Epidermal melanocyte (primary cell): ENCODE measurements around the gene KRTAP9-9.
"Not testable (repeated sequence)": the region's sequence is repeated elsewhere in the genome, so short reads cannot be mapped to it uniquely, and the experiment has no call there.

ENCODE experiments used
- DNase-seq: peaks from one replicate; pipeline ENCODE4 v3.0.0; 2011; ENCODE audit warnings: low spot score; ENCODE audit not compliant: insufficient read length

KRTAP9-9 gene

GRCh38 chr17:41264599-41264998 lies 9.4 kb downstream of the KRTAP9-9 start:
- DNase-seq = no peak

GRCh38 chr17:41265078-41265477 lies 9.9 kb downstream of the KRTAP9-9 start, which contains the start of gene KRTAP9-6:
Gene KRTAP9-6 (plus strand): TSS chr17:41265378. CDS start chr17:41265378, 0 bp downstream.
- DNase-seq = no peak

DNA sequence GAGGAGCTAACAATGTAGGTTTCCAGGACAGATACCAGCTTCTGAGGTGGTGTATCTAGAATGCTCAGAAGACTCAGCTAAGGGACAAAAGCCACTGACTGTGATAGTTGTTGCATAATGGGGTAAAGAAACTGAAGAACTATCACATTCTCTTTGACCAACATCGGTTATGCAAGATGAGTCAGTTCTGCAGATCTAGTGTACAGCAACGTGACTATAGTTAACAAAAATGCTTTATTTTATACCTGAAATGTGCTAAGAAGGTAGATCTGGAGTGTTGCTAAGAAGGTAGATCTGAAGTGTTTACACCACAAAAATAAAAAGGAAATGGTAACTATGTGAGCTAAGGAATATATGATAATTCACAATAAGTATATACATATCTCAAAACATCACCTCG lies 12.5 kb downstream of the KRTAP9-9 start:
- DNase-seq = no peak

DNA sequence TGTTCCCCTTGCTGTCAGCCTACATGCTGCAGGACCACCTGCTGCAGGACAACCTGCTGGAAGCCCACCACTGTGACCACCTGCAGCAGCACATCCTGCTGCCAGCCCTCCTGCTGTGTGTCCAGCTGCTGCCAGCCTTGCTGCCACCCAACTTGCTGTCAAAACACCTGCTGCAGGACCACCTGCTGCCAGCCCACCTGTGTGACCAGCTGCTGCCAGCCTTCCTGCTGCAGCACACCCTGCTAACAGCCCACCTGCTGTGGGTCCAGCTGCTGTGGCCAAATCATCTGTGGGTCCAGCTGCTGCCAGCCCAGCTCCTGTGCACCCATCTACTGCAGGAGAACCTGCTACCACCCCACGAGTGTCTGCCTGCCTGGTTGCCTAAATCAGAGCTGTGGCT lies 16.1 kb downstream of the KRTAP9-9 start:
- not testable (repeated sequence) for DNase-seq

DNA sequence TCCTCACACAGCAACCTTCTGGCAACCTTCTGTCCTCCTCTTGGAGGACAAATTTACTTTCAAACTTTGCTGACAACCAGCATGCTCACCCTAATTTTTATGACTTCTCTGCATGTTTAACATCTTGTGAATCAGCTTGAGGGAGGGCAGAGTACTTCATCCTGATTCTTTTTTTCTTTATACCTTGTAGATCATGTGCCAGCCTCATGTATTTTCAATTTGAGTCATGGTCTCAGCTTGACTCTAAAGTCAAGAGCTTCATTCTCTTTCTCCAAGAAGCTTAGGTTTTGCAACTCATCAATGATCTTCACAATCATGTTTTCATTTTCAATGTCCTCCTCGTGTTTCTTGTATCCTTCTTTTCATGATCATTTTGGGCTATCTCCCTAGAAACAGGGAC lies 16.7 kb downstream of the KRTAP9-9 start:
- no peak for DNase-seq

GRCh38 chr17:41275648-41276190 lies 20.5 kb downstream of the KRTAP9-9 start, which contains the start of gene KRTAP9-7:
Gene KRTAP9-7 (plus strand): TSS chr17:41275698. CDS start chr17:41275698, 0 bp downstream.
- not testable (repeated sequence) for DNase-seq

- no peak for DNase-seq
Measured at GRCh38 chr17:41278176-41278955, 23.2 kb downstream of the KRTAP9-9 start.

DNA sequence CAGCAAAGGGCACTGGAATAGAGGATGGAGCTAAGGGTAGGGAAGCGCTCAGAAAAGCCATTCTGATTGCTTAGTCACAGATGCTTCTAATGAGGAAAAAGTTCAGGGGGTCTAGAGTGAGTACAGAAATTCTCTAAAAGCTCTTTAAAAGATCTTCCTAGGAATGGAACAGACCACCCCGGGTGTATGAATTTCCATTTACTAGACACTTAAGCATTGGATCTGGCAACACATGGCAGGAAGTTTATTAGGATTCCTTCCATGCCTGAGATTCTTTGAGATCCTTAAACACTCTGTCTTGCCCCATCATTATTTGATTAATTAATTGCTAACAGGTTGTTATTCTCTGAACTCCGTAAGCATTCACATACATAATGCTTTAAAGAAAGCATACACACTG lies 28.9 kb downstream of the KRTAP9-9 start:
- DNase-seq = peak; percentile 31

DNA sequence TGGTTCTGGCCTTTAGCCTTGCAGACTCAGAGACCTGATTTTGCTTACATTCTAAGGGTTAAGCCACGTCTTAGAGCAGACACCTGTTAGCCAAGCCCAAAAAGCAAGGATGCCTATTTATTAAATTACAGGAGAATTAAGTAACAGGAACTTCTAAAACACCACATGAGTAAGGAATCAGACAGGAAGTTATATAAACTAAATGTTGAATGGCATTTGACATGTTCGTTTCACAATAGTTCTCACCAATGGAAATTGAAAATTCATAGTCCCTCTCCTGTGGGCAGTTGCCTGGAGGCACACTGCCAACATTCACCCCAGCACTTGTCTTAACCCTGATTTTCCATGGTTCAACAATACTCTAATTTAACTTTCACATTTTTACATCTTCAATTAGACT lies 29.4 kb downstream of the KRTAP9-9 start:
- DNase-seq = no peak

DNA sequence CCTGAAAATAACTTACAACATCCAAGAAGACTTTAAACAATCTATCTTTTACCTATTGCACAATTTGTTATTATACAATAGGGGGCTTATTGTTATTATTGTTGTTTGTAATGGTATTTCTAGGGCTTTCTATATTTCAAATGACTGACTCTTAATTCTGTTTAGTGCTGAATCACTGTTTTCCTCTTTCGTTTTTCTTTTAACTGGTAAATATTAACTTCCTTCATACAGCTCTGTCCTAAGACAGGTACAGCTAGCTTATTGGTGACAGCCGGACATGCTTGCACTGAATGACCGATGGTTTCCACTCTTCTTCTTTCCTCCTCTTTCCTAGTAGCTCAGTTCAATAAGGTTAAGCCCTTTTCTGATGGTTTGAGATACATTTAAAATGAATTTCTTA lies 31.9 kb downstream of the KRTAP9-9 start:
- no peak for DNase-seq

DNA sequence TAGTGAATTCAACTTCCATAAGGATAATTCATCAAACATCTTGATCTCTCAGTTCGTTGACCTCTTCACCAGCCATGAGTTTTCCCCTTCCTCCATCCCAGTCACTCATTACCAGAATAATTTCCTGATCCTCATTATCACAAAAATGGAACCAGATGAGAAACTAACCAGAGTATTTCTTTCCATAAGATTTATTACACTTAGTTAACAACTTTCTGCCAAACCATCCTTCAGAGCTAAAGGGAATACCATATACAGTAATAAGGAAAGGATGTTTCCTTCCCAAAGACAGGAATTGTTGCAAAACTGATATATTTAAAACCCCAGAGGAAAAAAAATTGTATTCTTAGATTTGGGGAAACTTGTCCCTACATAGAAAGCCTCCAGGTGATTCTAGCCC lies 38.8 kb downstream of the KRTAP9-9 start:
- DNase-seq = no peak

GRCh38 chr17:41296846-41297245 lies 41.7 kb downstream of the KRTAP9-9 start:
- DNase-seq = no peak

GRCh38 chr17:41298458-41299135 lies 43.4 kb downstream of the KRTAP9-9 start:
- DNase-seq = no peak

GRCh38 chr17:41301204-41301790 lies 46.1 kb downstream of the KRTAP9-9 start:
- no peak for DNase-seq

- no peak for DNase-seq
Measured at GRCh38 chr17:41301916-41302901, 47.0 kb downstream of the KRTAP9-9 start, which contains the start of gene KRTAP29-1. Gene KRTAP29-1 (minus strand): TSS chr17:41302851. CDS start chr17:41302851, 0 bp downstream.

DNA sequence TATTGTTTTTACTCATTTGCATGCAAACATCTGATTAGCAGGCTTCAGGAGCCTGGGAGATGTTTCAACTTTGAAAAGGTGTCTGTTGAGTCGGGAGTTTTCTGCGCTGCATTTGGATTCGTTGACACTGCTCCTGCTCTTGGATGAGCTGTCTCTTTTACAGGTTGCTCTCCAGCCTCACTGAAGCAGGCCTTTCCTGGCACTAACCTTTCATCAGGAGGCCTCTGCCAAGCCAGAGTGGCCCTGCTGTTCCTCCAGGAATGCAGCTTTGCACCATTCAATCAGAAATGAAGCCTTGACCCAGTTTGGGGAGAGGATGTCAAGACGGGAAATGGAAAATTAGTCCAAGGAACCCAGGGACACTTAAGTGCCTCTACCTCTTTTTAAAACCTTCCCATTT lies 47.8 kb downstream of the KRTAP9-9 start:
- DNase-seq = no peak

GRCh38 chr17:41304091-41304490 lies 48.9 kb downstream of the KRTAP9-9 start:
- no peak for DNase-seq
